ENCODE measurements around the gene CDCA5.

Gene CDCA5

DNA sequence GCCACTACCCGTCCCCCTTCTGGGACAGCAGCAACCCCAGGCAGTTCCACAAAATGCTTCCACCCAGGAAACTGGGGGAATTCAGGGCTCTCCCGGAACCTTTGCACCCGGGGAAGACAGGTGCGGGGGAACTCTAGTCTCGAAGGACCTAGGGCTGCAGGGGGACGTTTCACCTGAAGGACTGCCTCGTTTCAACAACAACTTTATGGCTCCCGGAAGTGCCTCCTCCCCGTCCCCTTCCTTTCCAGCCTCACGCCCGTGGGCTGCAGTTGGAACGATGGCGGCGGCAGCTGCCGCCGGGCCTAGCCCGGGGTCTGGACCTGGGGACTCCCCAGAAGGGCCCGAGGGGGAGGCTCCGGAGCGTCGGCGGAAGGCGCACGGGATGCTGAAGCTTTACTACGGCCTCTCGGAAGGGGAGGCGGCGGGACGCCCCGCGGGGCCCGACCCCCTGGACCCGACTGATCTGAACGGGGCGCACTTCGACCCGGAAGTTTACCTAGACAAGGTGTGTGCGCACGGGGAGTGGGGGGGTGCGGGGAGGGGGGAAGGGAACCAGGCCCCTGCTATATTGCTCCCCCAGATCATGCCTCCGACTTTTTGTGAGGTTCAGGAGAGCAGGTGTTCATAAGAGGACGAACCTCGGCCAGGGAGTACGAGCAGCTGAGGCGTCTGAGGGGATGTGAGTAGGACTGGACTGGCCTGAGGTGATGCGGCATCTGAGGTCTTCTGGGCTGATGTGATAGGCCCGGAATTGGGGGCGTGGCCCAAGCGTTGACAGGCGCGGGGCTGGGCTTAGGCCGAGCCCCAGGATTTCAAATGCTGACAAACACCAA lies 12.3 kb upstream of the CDCA5 start, which contains the start of gene VPS51:
TSS of gene VPS51 (plus strand) at position 241 of the 833 bp plus-strand sequence. CDS start at position 278, 37 bp downstream.
- no peaks in the 10 kb centered on the region for H3K27me3 ChIP-seq (ENCODE audit: control insufficient read depth, insufficient read depth, low read length)

DNA sequence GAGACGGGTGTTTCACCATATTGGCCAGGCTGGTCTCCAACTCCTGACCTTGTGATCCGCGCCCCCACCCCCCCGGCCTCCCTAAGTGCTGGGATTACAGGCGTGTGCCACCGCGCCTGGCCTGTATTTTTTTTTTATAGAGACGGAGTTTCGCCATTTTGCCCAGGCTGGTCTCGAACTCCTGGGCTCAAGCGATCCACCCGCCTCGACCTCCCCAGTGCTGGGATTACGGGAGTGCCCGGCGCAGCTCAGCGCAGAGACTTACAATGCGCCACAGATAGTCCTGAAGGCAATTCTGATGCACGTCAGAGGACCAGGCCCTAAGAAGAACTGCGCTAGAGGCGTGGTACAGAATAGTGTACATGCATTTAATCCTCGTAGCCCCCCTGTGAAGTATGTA lies 11.6 kb upstream of the CDCA5 start:
- Histone ChIP-seq H3K9me3 (ENCODE audit: control insufficient read depth, insufficient read depth, low read length) (no peaks in the 10 kb centered on the region), H3K4me1 (ENCODE audit: control insufficient read depth, insufficient read depth, low read length) (peaks cover 3% of the 10 kb centered on the region), H3K9ac (ENCODE audit: low read depth, low read length) (peak overlapping the region; percentile 76), H3K27me3 (ENCODE audit: control insufficient read depth, insufficient read depth, low read length) (no peaks in the 10 kb centered on the region), H3K36me3 (ENCODE audit: control insufficient read depth, insufficient read depth, low read length) (no peaks in the 10 kb centered on the region), H3K4me3 (ENCODE audit: low read depth, low read length) (peak overlapping the region; percentile 43)

More for the DNA sequence above, 12.3 kb upstream of the CDCA5 start, which contains the start of gene VPS51:
- Histone ChIP-seq H3K36me3 (ENCODE audit: control insufficient read depth, insufficient read depth, low read length) (no peaks in the 10 kb centered on the region), H3K9ac (ENCODE audit: low read depth, low read length) (peak within 1 kb of the TSS; percentile 76), H3K4me3 (ENCODE audit: low read depth, low read length) (peak within 1 kb of the TSS; percentile 82), H3K9me3 (ENCODE audit: control insufficient read depth, insufficient read depth, low read length) (no peaks in the 10 kb centered on the region), H3K4me1 (ENCODE audit: control insufficient read depth, insufficient read depth, low read length) (peaks cover 3% of the 10 kb centered on the region)

DNA sequence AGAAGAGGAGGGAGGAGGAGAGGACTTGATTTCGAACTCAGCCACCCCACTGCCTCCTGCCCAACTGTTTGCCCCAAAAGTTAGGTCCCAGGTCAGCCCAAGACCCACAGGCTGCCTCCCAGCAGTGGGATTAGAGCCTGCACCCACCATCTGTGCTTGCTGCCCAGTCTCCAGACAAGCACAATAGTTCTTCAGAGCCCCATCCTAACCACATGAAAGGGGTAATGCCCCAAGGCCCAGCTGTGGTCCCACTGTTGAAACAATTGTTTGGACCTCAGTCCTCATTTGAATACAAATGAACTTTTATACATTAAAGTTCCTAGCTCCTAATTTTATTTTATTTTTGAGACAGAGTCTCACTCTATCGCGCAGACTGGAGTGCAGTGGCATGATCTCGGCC lies 6.8 kb upstream of the CDCA5 start:
- Histone ChIP-seq H3K27me3 (ENCODE audit: control insufficient read depth, insufficient read depth, low read length) (no peaks in the 10 kb centered on the region), H3K4me3 (ENCODE audit: low read depth, low read length) (no peak overlapping the region), H3K9me3 (ENCODE audit: control insufficient read depth, insufficient read depth, low read length) (no peaks in the 10 kb centered on the region), H3K36me3 (ENCODE audit: control insufficient read depth, insufficient read depth, low read length) (peaks cover 19% of the 10 kb centered on the region), H3K4me1 (ENCODE audit: control insufficient read depth, insufficient read depth, low read length) (no peaks in the 10 kb centered on the region), H3K9ac (ENCODE audit: low read depth, low read length) (no peak overlapping the region)

DNA sequence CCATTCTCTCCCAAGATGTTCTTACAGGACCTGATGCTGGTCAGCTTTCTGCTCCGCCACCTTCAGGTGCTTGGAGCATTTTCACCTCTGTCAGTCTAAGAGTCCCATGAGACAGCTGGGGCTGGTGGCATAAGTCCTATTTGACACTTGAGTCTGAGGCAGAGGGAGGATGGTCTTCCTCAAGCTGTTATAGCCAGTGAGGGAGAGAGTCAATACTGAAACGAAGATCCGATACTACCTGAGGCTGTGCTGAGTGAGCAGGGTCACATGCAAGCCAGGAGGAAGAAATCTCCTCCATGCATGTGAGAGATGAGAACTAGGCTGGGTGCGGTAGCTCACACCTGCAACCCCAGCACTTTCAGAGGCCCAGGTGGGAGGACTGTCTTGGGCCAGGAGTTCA lies 5.8 kb upstream of the CDCA5 start:
- H3K36me3 ChIP-seq (ENCODE audit: control insufficient read depth, insufficient read depth, low read length): peaks cover 19% of the 10 kb centered on the region
- H3K4me1 ChIP-seq (ENCODE audit: control insufficient read depth, insufficient read depth, low read length): no peaks in the 10 kb centered on the region
- no peak overlapping the region for H3K4me3 ChIP-seq (ENCODE audit: low read depth, low read length)
- H3K27me3 ChIP-seq (ENCODE audit: control insufficient read depth, insufficient read depth, low read length): no peaks in the 10 kb centered on the region
- no peak overlapping the region for H3K9ac ChIP-seq (ENCODE audit: low read depth, low read length)
- no peaks in the 10 kb centered on the region for H3K9me3 ChIP-seq (ENCODE audit: control insufficient read depth, insufficient read depth, low read length)

DNA sequence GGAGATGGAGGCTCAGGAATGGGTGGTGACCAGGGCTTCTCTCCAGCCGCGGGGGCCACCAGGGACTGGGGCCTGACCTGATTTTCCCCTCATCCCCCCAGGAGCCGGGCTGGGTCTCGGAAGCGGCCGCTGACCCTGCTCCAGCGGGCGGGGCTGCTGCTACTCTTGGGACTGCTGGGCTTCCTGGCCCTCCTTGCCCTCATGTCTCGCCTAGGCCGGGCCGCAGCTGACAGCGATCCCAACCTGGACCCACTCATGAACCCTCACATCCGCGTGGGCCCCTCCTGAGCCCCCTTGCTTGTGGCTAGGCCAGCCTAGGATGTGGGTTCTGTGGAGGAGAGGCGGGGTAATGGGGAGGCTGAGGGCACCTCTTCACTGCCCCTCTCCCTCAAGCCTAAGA lies 4.0 kb upstream of the CDCA5 start:
- H3K4me3 ChIP-seq (ENCODE audit: low read depth, low read length): no peak overlapping the region
- H3K9me3 ChIP-seq (ENCODE audit: control insufficient read depth, insufficient read depth, low read length): no peaks in the 10 kb centered on the region
- no peaks in the 10 kb centered on the region for H3K27me3 ChIP-seq (ENCODE audit: control insufficient read depth, insufficient read depth, low read length)
- peaks cover 19% of the 10 kb centered on the region for H3K36me3 ChIP-seq (ENCODE audit: control insufficient read depth, insufficient read depth, low read length)
- no peak overlapping the region for H3K9ac ChIP-seq (ENCODE audit: low read depth, low read length)
- H3K4me1 ChIP-seq (ENCODE audit: control insufficient read depth, insufficient read depth, low read length): peaks cover 3% of the 10 kb centered on the region

DNA sequence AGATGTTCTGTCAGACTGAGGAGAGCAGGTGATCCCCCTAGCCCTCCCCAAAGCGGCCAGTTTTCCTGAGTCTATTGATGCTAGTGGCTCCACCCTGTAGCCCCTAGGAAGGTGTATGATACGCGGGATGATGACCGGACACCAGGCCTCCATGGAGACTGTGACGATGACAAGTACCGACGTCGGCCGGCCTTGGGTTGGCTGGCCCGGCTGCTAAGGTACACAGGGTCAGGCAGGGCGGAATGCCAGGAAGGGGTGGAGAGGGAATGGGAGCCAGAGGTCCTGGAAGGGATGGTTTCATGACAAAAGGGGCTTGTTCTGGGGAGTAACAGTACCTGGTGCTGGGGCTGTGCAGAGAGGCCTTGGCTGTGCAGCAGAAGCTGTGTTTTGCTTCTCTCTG lies 3.4 kb upstream of the CDCA5 start:
- Histone ChIP-seq H3K27me3 (ENCODE audit: control insufficient read depth, insufficient read depth, low read length) (no peaks in the 10 kb centered on the region), H3K9me3 (ENCODE audit: control insufficient read depth, insufficient read depth, low read length) (no peaks in the 10 kb centered on the region), H3K9ac (ENCODE audit: low read depth, low read length) (no peak overlapping the region), H3K4me1 (ENCODE audit: control insufficient read depth, insufficient read depth, low read length) (peaks cover 5% of the 10 kb centered on the region), H3K36me3 (ENCODE audit: control insufficient read depth, insufficient read depth, low read length) (peaks cover 20% of the 10 kb centered on the region), H3K4me3 (ENCODE audit: low read depth, low read length) (no peak overlapping the region)

DNA sequence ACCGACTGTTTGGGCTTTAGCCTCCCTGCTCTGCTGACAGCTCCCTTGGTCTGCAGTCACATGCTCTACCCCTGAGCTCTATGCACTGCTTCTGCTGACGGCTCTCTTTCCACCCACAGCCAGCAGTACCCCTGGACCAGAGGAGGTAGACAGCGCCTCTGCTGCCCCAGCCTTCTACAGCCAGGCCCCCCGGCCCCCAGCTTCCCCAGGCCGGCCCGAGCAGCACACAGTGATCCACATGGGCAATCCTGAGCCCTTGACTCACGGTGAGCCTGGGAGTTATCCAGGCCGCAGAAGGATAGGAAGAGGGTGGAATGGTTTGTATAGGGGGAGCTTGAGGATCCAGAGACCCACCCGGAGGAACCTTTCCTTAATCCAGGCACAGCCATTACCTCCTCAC lies 3.0 kb upstream of the CDCA5 start:
- Histone ChIP-seq H3K9ac (ENCODE audit: low read depth, low read length) (no peak overlapping the region), H3K4me3 (ENCODE audit: low read depth, low read length) (no peak overlapping the region), H3K36me3 (ENCODE audit: control insufficient read depth, insufficient read depth, low read length) (peaks cover 24% of the 10 kb centered on the region)

DNA sequence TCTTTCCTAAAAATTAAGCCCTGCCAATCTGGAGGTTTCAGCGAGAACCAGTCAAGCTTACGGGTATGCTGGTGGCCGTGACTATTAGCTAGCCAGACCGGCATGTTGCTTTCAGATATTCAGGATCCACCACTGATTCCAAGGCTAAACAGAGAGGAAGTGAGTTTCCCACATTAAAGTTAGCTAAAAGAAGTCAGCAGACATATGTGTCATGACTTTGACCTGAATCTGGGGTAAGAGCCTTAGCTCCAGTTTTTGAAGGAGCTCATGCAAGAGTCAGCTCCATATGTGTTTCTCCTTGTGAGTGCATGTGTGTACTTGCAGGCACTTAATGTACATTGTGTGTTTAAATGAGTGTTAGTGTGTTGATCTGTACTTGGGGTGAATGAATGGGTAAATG lies 1.6 kb upstream of the CDCA5 start:
- peaks cover 29% of the 10 kb centered on the region for H3K36me3 ChIP-seq (ENCODE audit: control insufficient read depth, insufficient read depth, low read length)
- H3K9ac ChIP-seq (ENCODE audit: low read depth, low read length): no peak overlapping the region
- H3K4me3 ChIP-seq (ENCODE audit: low read depth, low read length): no peak overlapping the region
- no peaks in the 10 kb centered on the region for H3K9me3 ChIP-seq (ENCODE audit: control insufficient read depth, insufficient read depth, low read length)
- H3K27me3 ChIP-seq (ENCODE audit: control insufficient read depth, insufficient read depth, low read length): no peaks in the 10 kb centered on the region
- H3K4me1 ChIP-seq (ENCODE audit: control insufficient read depth, insufficient read depth, low read length): peaks cover 5% of the 10 kb centered on the region

More for the DNA sequence above, 3.0 kb upstream of the CDCA5 start:
- no peaks in the 10 kb centered on the region for H3K9me3 ChIP-seq (ENCODE audit: control insufficient read depth, insufficient read depth, low read length)
- no peaks in the 10 kb centered on the region for H3K27me3 ChIP-seq (ENCODE audit: control insufficient read depth, insufficient read depth, low read length)
- H3K4me1 ChIP-seq (ENCODE audit: control insufficient read depth, insufficient read depth, low read length): peaks cover 5% of the 10 kb centered on the region

DNA sequence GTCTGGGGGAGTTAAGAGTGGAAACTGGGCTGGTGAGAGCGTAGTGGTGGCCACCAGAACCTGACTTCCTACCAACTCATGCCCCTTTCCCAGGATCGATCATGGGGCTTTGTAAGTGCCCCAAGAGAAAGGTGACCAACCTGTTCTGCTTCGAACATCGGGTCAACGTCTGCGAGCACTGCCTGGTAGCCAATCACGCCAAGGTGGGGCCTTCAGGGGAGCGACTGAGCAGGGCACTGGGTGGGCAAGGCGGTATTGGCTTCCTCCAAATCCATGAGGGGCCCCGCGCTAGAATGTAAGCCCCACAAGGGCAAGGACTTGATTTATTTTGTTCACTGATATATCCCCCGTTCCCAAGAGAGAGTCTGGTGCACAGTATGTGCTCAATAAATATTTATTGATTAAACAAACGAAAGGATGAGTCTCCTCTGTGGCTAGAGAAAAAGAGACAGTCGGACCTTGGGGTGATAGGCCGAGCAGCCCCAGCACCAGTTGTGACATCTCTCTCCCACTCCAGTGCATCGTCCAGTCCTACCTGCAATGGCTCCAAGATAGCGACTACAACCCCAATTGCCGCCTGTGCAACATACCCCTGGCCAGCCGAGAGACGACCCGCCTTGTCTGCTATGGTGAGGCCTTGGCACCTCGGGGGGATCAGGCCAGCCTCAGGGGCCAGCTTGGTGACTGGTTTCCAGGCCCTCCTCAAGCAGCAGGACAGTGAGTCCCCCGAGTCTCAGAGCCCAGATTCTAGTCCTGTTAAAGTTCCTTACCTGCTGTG lies 947 bp upstream of the CDCA5 start:
- peak overlapping the region; percentile 96 for H3K4me3 ChIP-seq (ENCODE audit: low read depth, low read length)
- peaks cover 5% of the 10 kb centered on the region for H3K4me1 ChIP-seq (ENCODE audit: control insufficient read depth, insufficient read depth, low read length)
- peak overlapping the region; percentile 93 for H3K9ac ChIP-seq (ENCODE audit: low read depth, low read length)
- no peaks in the 10 kb centered on the region for H3K9me3 ChIP-seq (ENCODE audit: control insufficient read depth, insufficient read depth, low read length)
- peaks cover 29% of the 10 kb centered on the region for H3K36me3 ChIP-seq (ENCODE audit: control insufficient read depth, insufficient read depth, low read length)
- H3K27me3 ChIP-seq (ENCODE audit: control insufficient read depth, insufficient read depth, low read length): no peaks in the 10 kb centered on the region

DNA sequence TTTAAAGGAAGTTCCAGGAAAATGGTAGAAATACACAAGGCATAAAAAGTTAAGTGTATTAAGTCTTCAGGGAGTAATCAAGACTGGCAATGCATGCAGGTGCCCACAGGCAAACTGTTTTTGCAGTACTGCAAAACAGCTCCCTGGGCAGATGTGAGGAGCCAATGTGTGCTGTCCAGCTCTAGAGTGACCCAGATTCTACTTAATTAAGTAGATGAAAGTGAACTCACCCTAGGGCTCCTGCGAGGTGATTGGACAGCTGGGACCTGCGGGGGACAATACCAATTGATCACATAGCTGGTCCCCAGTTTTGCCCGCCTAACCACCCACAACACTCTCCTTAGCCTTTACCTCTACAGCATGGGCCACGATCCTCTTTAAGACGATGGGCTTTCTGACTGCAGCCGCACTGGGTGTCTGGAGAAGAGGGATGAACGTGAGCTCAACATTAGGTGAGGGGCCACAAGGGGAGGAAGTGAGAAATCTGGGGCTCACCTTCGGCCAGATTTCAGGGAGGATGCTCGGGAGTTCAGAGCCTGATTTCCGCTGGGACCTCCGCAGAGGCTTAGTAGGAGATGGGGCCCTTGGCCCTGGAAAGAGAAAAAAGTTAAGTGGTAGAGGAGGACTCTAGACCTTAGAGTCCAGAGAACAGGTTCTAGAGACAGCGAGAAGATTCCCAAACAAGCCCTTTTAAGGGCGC lies 556 bp downstream of the CDCA5 start:
- Histone ChIP-seq H3K9me3 (ENCODE audit: control insufficient read depth, insufficient read depth, low read length) (no peaks in the 10 kb centered on the region), H3K27me3 (ENCODE audit: control insufficient read depth, insufficient read depth, low read length) (no peaks in the 10 kb centered on the region), H3K36me3 (ENCODE audit: control insufficient read depth, insufficient read depth, low read length) (peaks cover 34% of the 10 kb centered on the region), H3K4me1 (ENCODE audit: control insufficient read depth, insufficient read depth, low read length) (peaks cover 5% of the 10 kb centered on the region), H3K9ac (ENCODE audit: low read depth, low read length) (peak overlapping the region; percentile 93), H3K4me3 (ENCODE audit: low read depth, low read length) (peak overlapping the region; percentile 96)

DNA sequence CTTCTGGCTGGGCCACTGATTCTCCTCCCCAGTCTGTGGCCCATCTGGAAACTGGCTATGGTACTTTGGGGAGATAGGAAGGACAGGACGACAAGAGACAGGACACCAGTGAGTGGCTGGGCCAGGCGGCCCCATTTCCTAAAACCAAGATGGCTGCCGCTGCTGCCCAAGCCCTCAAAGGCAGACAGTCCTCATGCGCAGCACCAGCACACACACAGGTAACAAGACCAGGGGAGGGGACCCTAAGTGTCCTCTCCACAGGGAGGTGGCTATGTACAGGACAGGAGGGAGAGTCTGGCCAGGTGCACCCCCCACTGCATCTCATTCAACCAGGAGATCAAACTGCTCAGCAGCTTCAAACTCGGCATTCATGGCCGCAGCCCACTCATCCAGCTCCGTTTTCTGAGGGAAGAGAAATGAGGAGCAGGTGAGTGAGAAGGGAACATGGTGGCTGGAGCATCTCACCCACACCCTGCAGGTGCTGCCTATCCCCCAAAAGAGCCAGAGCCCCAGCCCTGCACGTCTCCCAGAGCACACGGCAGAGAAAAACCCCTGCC lies 5.0 kb downstream of the CDCA5 start:
- H3K36me3 ChIP-seq (ENCODE audit: control insufficient read depth, insufficient read depth, low read length): peaks cover 40% of the 10 kb centered on the region

More for the DNA sequence above, 5.0 kb downstream of the CDCA5 start:
- H3K9ac ChIP-seq (ENCODE audit: low read depth, low read length): no peak overlapping the region
- no peaks in the 10 kb centered on the region for H3K9me3 ChIP-seq (ENCODE audit: control insufficient read depth, insufficient read depth, low read length)
- H3K4me1 ChIP-seq (ENCODE audit: control insufficient read depth, insufficient read depth, low read length): peaks cover 5% of the 10 kb centered on the region
- no peak overlapping the region for H3K4me3 ChIP-seq (ENCODE audit: low read depth, low read length)
- no peaks in the 10 kb centered on the region for H3K27me3 ChIP-seq (ENCODE audit: control insufficient read depth, insufficient read depth, low read length)
